NT2/D1 (cell line): ENCODE data around the gene ETV4.

Experiments used
- DNase-seq: peaks from one replicate; pipeline ENCODE4 v3.0.0-alpha.2; 2011; ENCODE audit warnings: low read depth, low spot score
- H3K27me3 ChIP-seq: 2 replicates; pipeline ENCODE4 v1.6.0; 2011; ENCODE audit warnings: mild to moderate bottlenecking; ENCODE audit not compliant: insufficient read length, insufficient read depth
- H3K36me3 ChIP-seq: 2 replicates; pipeline ENCODE4 v1.6.1; 2011; ENCODE audit warnings: mild to moderate bottlenecking, low read length, mixed read lengths; ENCODE audit not compliant: insufficient read depth, insufficient read length
- H3K4me1 ChIP-seq: 2 replicates; pipeline ENCODE4 v1.5.1; 2011; ENCODE audit not compliant: insufficient read depth, insufficient read length
- H3K4me3 ChIP-seq: 2 replicates; pipeline ENCODE4 v1.5.1; 2011; ENCODE audit warnings: low read depth; ENCODE audit not compliant: insufficient read length
- H3K9ac ChIP-seq: 2 replicates; pipeline ENCODE4 v1.6.0; 2011; ENCODE audit warnings: low read depth; ENCODE audit not compliant: insufficient read length
- H3K9me3 ChIP-seq: 2 replicates; pipeline ENCODE4 v1.5.1; 2011; ENCODE audit warnings: mild to moderate bottlenecking, low read length; ENCODE audit not compliant: insufficient read depth
- SUZ12 ChIP-seq: IDR thresholded peaks from 2 replicates; pipeline ENCODE4 v1.6.1; 2011; ENCODE audit not compliant: insufficient read length, insufficient read depth; ENCODE audit errors: extremely low read depth
- YY1 ChIP-seq: IDR thresholded peaks from 2 replicates; pipeline ENCODE4 v1.6.1; 2011; ENCODE audit not compliant: insufficient read length, insufficient read depth
- ZNF274 ChIP-seq: IDR thresholded peaks from 2 replicates; pipeline ENCODE4 v1.6.1; 2011; ENCODE audit warnings: mild to moderate bottlenecking, low read depth, low read length

The ETV4 gene

DNA sequence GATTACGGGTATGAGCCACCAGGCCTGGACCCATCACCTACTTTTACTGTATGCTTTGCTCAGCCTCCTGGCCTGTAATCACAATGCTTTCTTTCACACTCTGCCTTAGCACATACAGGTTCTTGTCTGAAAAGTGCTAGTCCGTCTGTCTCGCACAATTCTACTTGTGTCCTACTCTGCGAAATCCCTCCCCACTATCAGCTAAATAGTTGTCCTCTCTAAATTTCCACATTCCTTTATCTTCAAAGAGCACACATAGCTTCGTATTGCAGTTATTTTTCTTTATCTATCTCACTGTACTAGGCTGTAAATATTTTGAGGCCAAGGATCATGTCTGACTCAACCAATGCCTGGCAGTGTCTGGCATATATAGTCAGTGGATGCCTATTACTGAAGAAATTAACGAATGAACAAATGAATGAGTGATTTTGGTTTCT, 38.5 kb upstream of the ETV4 start:
- no peak for DNase-seq
- peaks cover 2% of the 10 kb centered on the region for H3K27me3 ChIP-seq
- TF ChIP-seq ZNF274 (no peak), YY1 (no peak), SUZ12 (no peak)
- no peak overlapping the region for H3K9ac ChIP-seq
- no peak overlapping the region for H3K4me3 ChIP-seq
- H3K9me3 ChIP-seq, result no peaks in the 10 kb centered on the region
- no peaks in the 10 kb centered on the region for H3K36me3 ChIP-seq
- H3K4me1 ChIP-seq, result no peaks in the 10 kb centered on the region

DNA sequence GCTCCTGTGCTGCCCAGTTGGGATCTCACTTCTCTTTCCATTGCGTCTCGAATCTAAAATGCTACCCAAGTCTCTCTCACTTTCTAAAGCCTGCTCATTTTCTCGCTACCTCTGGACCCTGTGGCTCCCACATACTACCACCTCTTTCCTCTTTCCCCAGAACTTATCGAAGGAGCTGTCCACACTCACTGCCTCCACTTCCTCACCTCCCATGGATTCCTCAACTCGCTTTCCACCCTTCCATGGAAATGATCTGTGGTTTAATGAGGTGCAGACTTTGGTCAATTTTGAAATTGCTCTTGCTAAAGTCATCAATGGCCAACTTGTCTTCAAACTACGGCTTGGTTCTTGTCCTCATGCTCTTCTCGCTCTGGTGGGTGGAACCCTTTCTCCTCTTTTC, 37.2 kb upstream of the ETV4 start:
- peaks cover 3% of the 10 kb centered on the region for H3K4me1 ChIP-seq
- no peaks in the 10 kb centered on the region for H3K36me3 ChIP-seq
- TF ChIP-seq YY1 (no peak), ZNF274 (no peak), SUZ12 (no peak)
- peaks cover 2% of the 10 kb centered on the region for H3K27me3 ChIP-seq
- H3K9me3 ChIP-seq, result no peaks in the 10 kb centered on the region
- no peak overlapping the region for H3K9ac ChIP-seq
- no peak overlapping the region for H3K4me3 ChIP-seq
- no peak for DNase-seq

- no peaks in the 10 kb centered on the region for H3K9me3 ChIP-seq
- peaks cover 2% of the 10 kb centered on the region for H3K27me3 ChIP-seq
- H3K4me3 ChIP-seq, result no peak overlapping the region
- H3K36me3 ChIP-seq, result no peaks in the 10 kb centered on the region
- DNase-seq, result no peak
- H3K9ac ChIP-seq, result no peak overlapping the region
- TF ChIP-seq YY1, result no peak
- TF ChIP-seq SUZ12, result no peak
- TF ChIP-seq ZNF274, result no peak
- peaks cover 3% of the 10 kb centered on the region for H3K4me1 ChIP-seq
Measured at GRCh38 chr17:43581613-43582012, 35.5 kb upstream of the ETV4 start.

DNA sequence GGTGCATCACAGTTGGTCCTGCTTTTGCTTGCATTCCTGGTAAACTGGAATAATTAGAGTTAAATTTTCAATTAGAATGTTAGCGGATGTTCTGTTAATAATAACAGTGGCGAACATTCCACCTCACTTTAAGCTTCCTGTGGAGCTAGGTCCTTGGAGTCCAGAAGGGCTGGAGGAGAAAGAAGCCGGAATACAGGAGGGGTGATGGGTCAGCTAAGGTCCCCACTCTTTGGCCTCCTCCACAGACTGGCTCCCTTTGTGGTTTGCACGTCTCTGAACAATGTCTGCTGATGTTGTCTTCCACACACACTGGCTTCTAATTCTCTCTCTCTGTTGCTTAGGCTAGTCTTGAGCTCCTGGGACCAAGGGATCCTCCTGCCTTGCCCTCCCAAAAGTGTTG, 35.0 kb upstream of the ETV4 start:
- Histone ChIP-seq H3K9me3 (no peaks in the 10 kb centered on the region), H3K4me3 (no peak overlapping the region), H3K36me3 (no peaks in the 10 kb centered on the region), H3K4me1 (peaks cover 3% of the 10 kb centered on the region), H3K9ac (no peak overlapping the region), H3K27me3 (peaks cover 2% of the 10 kb centered on the region)
- no peak for DNase-seq
- TF ChIP-seq SUZ12 (no peak), YY1 (no peak), ZNF274 (no peak)

DNA sequence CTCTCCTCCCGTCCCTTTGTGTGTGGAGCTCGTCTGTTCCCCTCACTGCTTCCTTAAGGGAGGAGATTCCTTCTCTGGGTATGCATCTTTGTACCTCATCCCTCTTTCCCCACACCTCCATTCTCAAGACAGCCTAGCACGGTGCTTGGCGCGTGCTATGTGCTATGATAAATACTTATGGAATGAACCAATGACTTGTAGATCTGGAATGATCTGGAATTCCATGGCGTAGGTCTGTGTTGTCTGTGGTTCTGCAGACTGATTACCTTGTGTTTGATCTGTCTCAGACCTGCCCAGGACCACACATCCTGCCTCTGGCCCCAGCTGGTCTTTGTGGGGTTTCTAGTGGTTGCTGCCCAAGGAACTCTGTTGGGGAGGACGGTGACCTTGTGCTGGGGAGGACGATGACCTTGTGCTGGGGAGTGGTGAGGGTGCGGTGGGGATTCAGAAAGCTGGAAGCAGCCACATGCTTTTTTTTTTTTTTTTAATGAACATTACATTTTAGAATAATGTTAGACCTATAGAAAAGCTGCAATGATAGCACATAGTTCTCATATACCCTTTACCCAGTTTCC, 33.5 kb upstream of the ETV4 start:
- no peak overlapping the region for H3K4me3 ChIP-seq
- peaks cover 3% of the 10 kb centered on the region for H3K4me1 ChIP-seq
- H3K27me3 ChIP-seq, result peaks cover 2% of the 10 kb centered on the region
- no peaks in the 10 kb centered on the region for H3K9me3 ChIP-seq
- no peak for DNase-seq
- H3K36me3 ChIP-seq, result no peaks in the 10 kb centered on the region
- no peak for TF ChIP-seq YY1
- no peak for TF ChIP-seq SUZ12
- TF ChIP-seq ZNF274, result no peak
- H3K9ac ChIP-seq, result no peak overlapping the region

GRCh38 chr17:43578699-43579565, 32.8 kb upstream of the ETV4 start:
- Histone ChIP-seq H3K4me3 (no peak overlapping the region), H3K4me1 (peaks cover 3% of the 10 kb centered on the region), H3K27me3 (peaks cover 2% of the 10 kb centered on the region), H3K9me3 (no peaks in the 10 kb centered on the region), H3K36me3 (no peaks in the 10 kb centered on the region), H3K9ac (peak overlapping the region; percentile 57)
- no peak for DNase-seq
- TF ChIP-seq YY1 (no peak), SUZ12 (no peak), ZNF274 (no peak)

DNA sequence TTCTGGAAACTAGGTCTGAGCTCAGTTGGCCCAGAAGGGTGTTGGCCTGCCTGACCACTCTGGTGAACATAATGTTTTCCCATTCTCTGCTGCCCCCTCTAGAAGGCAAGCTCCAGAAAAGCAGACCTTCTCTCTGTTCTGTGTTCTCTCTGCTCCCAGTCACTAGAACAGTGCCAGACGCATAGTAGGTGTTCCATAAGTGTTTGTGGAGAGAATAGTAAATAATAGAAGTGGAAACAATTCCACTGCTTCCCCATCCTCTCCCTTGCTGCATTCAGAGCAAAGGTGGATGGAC, 32.2 kb upstream of the ETV4 start:
- Histone ChIP-seq H3K36me3 (no peaks in the 10 kb centered on the region), H3K9me3 (no peaks in the 10 kb centered on the region), H3K4me1 (peaks cover 3% of the 10 kb centered on the region), H3K4me3 (no peak overlapping the region), H3K27me3 (peaks cover 2% of the 10 kb centered on the region), H3K9ac (peak overlapping the region; percentile 57)
- no peak for DNase-seq
- TF ChIP-seq YY1 (no peak), SUZ12 (no peak), ZNF274 (no peak)
